RWPE1 (cell line): Measurements from ENCODE around the gene ZNF865.

Experiments
- CTCF ChIA-PET: fragments of 350-600 bp; sonication (Branson Sonifier 250); formaldehyde crosslinking; extraction: SDS; loops from one replicate; lab custom pipeline; 2021; lab: Yijun Ruan, JAX
- POLR2A ChIA-PET: fragments of 400-600 bp; formaldehyde crosslinking; extraction: SDS; loops from one replicate; lab custom pipeline; 2020; ENCODE audit warnings: antibody characterized with exemption; ENCODE audit not compliant: low non-redundant PET; lab: Yijun Ruan, JAX
- DNase-seq: peaks from one replicate; pipeline ENCODE4 v3.0.0; 2012; ENCODE audit warnings: low spot score
- H3K27ac ChIP-seq: fragments of 450-650 bp; 2 replicates; pipeline ENCODE4 v1.5.1; 2017
- TF ChIP-seq, protein P1 (sequence below): fragments of 450-650 bp; conservative IDR thresholded peaks from 2 replicates; pipeline ENCODE4 v1.5.1; 2017; ENCODE audit warnings: low read depth, mild to moderate bottlenecking

ZNF865 gene

DNA sequence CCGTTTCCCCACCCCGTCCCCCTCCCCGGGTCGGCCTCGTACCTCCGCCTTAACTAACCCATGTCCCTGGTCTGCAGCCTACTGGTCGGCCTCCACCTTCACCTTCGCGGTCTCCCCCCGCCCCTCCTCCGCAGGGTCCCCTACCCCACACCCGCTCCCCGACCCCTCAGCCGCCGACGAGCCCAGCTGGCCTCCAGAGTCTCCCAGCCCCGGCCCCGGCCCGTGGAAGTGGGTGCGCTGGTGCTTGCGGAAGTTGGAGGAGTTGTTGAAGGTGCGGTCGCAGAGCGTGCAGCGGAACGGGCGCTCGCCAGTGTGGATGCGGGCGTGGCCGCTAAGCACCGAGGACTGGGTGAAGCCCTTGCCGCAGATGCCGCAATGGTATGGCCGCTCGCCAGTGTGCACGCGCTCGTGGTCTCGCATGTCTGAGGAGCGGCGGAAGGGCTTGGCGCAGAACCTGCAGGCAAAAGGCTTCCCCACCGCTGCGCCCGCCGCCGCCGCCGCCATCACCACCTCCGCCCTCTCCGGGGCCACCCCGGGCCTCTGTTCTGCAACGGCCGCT is 16.3 kb downstream of the ZNF865 start:
- ChIA-PET CTCF (interaction anchor here (0.5 kb wide), 1 partner anchor 16 kb away, joined by 3 read pairs; no protein-coding TSS in a partner anchor), POLR2A (no interaction called here)
- no peak for DNase-seq
- TF ChIP-seq, protein P1, sequence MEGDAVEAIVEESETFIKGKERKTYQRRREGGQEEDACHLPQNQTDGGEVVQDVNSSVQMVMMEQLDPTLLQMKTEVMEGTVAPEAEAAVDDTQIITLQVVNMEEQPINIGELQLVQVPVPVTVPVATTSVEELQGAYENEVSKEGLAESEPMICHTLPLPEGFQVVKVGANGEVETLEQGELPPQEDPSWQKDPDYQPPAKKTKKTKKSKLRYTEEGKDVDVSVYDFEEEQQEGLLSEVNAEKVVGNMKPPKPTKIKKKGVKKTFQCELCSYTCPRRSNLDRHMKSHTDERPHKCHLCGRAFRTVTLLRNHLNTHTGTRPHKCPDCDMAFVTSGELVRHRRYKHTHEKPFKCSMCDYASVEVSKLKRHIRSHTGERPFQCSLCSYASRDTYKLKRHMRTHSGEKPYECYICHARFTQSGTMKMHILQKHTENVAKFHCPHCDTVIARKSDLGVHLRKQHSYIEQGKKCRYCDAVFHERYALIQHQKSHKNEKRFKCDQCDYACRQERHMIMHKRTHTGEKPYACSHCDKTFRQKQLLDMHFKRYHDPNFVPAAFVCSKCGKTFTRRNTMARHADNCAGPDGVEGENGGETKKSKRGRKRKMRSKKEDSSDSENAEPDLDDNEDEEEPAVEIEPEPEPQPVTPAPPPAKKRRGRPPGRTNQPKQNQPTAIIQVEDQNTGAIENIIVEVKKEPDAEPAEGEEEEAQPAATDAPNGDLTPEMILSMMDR = no peak
- peak overlapping the region; percentile 5; the same call in 1 of the 2 replicates for H3K27ac ChIP-seq

DNA sequence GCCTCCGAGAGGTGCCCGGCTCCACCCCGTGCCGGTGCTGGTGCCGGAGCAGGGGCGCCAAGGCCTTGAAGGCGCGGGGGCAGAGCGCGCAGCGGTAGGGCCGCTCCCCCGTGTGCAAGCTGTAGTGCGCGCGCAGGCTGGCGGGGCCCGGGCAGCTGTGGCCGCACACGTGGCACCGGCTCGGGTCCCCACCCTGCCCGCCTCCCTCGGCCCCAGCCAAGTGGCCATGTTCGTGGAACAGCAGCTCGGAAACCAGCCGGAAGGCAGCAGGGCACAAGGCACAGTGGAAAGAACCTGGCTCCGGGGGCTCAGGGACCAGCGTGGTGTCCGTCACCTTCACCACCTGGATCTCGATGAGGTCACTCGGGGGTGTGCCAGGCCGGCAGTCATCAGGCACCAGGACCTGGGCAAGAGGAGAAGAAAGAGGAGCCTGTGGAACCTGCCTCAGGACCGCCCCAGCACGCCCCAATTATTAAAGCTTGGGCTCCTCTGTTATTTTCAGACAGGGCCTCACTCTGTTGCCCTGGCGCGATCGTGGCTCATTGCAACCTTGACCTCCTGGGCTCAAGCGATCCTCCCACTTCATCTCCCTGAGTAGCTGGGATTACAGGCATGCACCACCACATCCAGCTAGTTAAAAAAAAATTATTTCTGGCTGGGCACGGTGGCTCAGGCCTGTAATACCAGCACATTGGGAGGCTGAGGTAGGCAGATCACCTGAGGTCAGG is 17.0 kb downstream of the ZNF865 start:
- CTCF ChIA-PET = interaction anchor here (0.5 to 1.3 kb wide), 4 partner anchors 15 to 208 kb away, joined by 3 read pairs; no protein-coding TSS in a partner anchor
- POLR2A ChIA-PET = no interaction called here
- H3K27ac ChIP-seq = peak overlapping the region; percentile 22
- no peak for DNase-seq
- TF ChIP-seq, protein P1 = no peak

DNA sequence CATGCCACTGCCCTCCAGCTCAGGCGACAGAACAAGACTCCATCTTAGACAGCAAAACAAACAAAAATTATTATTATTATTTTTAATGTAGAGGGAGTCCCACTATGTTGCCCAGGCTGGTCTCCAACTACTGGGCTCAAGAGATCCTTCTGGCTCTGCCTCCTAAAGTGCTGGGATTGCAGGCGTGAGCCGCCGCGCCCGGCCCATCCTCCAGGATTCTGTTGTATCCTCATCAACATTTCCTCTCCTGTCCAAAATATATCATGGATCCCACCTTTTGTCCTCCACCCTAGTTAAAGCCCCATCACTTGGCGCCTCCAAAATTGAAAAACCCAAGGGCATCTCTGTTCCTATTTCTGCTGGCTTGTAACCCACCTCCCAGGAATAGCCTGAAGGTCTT is 17.7 kb downstream of the ZNF865 start:
- ChIA-PET POLR2A (no interaction called here), CTCF (interaction anchor here (0.7 to 1.3 kb wide), 2 partner anchors 17 to 119 kb away, joined by 3 read pairs; no protein-coding TSS in a partner anchor)
- H3K27ac ChIP-seq = peak overlapping the region; percentile 22
- TF ChIP-seq, protein P1 = no peak
- DNase-seq = no peak

DNA sequence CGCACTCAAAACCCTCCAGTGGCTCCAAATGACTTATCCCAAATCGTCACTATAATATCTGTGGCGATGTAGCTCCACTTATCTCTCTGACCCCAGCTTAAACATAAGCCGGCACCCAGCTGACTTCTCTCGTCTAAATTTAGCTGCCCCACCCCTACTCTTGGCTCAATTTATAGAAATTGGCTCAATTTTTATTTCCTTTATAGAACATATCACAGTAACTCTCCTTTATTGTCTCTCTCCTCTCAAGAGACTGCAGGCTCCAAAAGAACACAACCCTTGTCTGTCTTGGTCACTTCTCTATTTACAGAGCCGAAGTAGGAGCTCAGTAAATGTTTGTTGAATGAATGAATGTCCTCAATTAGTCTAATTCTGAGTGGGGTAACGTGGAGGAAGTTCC is 18.1 kb downstream of the ZNF865 start:
- DNase-seq = no peak
- no peak overlapping the region for H3K27ac ChIP-seq
- CTCF ChIA-PET = interaction anchor here (1.3 kb wide), 1 partner anchor 120 kb away, joined by 3 read pairs; no protein-coding TSS in a partner anchor
- TF ChIP-seq, protein P1 = no peak
- POLR2A ChIA-PET = no interaction called here

DNA sequence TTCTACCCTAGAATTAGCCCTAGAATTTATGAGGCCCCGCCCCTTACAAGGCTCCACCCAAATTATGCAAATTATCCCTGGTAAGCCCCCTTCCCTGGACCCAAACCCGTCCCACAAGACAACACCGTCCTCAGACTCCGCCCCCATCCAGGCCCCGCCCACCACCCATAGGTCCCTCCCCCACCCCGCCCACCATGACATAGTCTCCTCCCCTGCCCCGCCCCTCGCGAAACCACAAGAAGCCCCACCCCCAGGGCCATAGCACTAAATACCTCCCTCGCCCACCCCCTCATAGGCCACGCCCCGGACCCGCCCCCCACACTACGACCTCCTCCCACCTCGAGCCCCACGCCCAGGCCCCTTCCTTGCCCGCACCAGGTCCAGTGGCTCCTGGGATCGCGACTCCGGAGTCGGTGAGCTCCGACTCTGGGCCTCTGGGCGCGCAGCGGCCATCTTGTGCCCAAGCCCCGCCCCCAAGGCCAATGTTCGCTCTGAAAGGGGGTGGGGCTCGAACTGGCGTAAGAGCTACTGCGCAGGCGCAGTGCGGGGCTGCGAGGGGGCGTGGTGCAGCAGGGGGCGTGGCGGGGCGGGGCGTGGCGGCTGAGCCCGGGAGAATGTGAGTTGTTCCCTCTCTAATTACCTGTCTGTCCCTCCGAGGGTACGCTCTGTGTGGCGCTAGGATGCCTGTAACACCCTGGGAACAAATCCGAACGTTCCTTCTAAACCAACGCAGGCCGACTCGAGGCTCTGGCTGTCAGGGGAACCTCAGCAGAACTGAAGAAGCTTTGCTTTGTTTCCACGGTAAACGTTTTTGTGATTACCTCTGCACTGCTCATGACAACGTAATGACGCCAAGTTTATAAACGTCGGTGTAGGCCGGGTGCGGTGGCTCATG is 18.9 kb downstream of the ZNF865 start, which contains the start of gene ZNF784:
TSS of gene ZNF784 (minus strand) at position 458 of the 895 bp plus-strand sequence. CDS start at position 453, 5 bp downstream.
- peak; percentile 95 for DNase-seq
- H3K27ac ChIP-seq = peak within 1 kb of the TSS; percentile 87
- ChIA-PET CTCF (interaction anchor here (0.5 to 0.6 kb wide), 2 partner anchors 14 to 18 kb away, joined by 4 read pairs; no protein-coding TSS in a partner anchor), POLR2A (interaction anchor here (0.6 to 1.0 kb wide), 6 partner anchors 12 to 148 kb away, joined by 3 to 4 read pairs (median 3); partner anchors contain the start of genes ZNF628 and ZNF865)
- TF ChIP-seq, protein P1 = no peak
